Measurements from ENCODE around the gene COL9A3. TPM values are rescaled to one million over a fixed set of nuclear protein-coding genes. Genes with fewer than 3 reads are reported as not detected.

The COL9A3 gene
- total RNA-seq, 1 donor from 2014 or later: 10.5 TPM

DNA sequence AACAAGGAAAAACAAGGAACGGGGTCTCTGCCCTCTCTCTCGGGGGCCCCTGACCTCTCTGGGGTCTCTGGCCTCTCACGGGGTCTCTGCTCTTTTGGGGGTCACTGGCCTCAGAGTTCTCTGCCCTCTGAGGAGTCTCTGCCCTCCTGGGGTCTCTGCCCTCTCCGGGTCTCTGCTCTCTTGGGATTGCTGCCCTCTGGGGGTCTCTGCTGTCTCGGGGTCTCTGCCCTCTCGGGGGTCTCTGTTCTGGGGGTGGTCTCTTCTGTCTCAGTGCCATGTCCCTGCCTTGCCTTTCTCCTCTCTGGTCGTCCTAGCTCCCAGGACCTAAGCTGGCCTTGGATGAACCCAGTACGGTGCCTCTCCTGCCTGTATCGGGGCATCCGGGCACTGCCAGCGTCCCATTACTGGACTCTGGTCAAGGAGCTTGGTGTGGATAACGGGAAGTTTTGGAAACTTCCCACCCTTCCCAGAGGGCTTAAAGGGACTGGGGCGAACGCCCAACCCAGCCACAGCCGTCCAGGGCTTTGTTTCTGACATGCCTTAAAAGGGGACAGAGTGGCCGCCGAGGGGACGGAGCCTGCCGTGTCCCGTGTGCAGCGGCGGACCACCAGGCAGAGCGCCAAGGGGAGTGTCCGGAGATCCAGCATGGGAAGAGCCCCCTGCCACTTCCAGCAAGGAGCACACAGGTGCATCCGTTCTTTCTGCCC lies 45.3 kb upstream of the COL9A3 start:
- no peak for DNase-seq (ENCODE audit: low spot score)
- no peaks in the 10 kb centered on the region for H3K9me3 ChIP-seq (ENCODE audit: low read depth)
- H3K27me3 Mint-ChIP-seq (ENCODE audit: insufficient read depth, low read depth): peaks cover 11% of the 10 kb centered on the region
- H3K4me1 ChIP-seq: peaks cover 9% of the 10 kb centered on the region
- H3K4me2 ChIP-seq: no peak overlapping the region
- H3K4me3 Mint-ChIP-seq: no peak overlapping the region
- no peaks in the 10 kb centered on the region for H3K36me3 Mint-ChIP-seq
- TF ChIP-seq EZH2phosphoT487 (IDR thresholded peaks at IDR 0.05) (no peak), EZH2 (IDR thresholded peaks at IDR 0.05) (no peak)
- TF ChIP-seq, protein P1, sequence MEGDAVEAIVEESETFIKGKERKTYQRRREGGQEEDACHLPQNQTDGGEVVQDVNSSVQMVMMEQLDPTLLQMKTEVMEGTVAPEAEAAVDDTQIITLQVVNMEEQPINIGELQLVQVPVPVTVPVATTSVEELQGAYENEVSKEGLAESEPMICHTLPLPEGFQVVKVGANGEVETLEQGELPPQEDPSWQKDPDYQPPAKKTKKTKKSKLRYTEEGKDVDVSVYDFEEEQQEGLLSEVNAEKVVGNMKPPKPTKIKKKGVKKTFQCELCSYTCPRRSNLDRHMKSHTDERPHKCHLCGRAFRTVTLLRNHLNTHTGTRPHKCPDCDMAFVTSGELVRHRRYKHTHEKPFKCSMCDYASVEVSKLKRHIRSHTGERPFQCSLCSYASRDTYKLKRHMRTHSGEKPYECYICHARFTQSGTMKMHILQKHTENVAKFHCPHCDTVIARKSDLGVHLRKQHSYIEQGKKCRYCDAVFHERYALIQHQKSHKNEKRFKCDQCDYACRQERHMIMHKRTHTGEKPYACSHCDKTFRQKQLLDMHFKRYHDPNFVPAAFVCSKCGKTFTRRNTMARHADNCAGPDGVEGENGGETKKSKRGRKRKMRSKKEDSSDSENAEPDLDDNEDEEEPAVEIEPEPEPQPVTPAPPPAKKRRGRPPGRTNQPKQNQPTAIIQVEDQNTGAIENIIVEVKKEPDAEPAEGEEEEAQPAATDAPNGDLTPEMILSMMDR (IDR thresholded peaks at IDR 0.05): no peak
- no peaks in the 10 kb centered on the region for H4K20me1 ChIP-seq (ENCODE audit: low read depth)
- H3K27ac ChIP-seq: no peak overlapping the region
- H3K9ac ChIP-seq: no peak overlapping the region
- no peaks in the 10 kb centered on the region for H3K36me3 ChIP-seq
- no peaks in the 10 kb centered on the region for H3K27me3 ChIP-seq
- H3K9me3 Mint-ChIP-seq: no peaks in the 10 kb centered on the region
- no peak overlapping the region for H3K4me3 ChIP-seq
- peaks cover 56% of the 10 kb centered on the region for H3K4me1 Mint-ChIP-seq
- peak overlapping the region; percentile 37 for H3K27ac Mint-ChIP-seq
- H3F3A ChIP-seq (ENCODE audit: low read depth): no peaks in the 10 kb centered on the region
- H3K79me2 ChIP-seq (ENCODE audit: low read depth): no peaks in the 10 kb centered on the region
- H2AFZ ChIP-seq (replicated peaks): no peak overlapping the region

DNA sequence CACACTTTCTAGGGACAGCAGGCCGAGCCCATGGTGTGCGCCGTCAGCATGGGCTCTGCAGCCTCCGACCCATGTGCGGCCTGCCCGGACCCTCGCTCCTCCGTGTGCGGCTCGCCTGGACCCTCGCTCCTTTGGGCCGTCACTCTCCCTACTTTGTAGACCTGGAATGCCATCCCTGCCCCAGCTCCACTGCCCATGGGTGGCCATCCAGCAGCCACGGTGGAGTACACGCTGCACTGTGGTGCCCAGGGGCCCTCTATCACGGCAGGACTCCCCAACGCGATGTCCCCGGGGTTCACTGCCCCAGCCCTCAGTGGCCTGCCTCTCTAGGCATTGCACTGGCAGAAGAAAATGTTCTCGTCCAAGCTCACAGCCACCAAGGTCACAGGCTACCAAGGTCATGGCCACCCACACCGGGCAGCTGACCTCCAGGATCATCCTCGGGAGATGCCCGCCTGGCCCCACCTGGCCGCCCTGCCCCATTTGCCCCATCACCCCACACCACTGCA lies 44.7 kb upstream of the COL9A3 start:
- Mint-ChIP-seq H3K27ac (peak overlapping the region; percentile 90), H3K4me3 (no peak overlapping the region), H3K4me1 (peaks cover 56% of the 10 kb centered on the region), H3K27me3 (ENCODE audit: insufficient read depth, low read depth) (peaks cover 11% of the 10 kb centered on the region), H3K9me3 (no peaks in the 10 kb centered on the region), H3K36me3 (no peaks in the 10 kb centered on the region)
- Histone ChIP-seq H3K36me3 (no peaks in the 10 kb centered on the region), H3K79me2 (ENCODE audit: low read depth) (no peaks in the 10 kb centered on the region), H4K20me1 (ENCODE audit: low read depth) (no peaks in the 10 kb centered on the region), H3K4me3 (no peak overlapping the region), H2AFZ (replicated peaks) (no peak overlapping the region), H3F3A (ENCODE audit: low read depth) (no peaks in the 10 kb centered on the region), H3K9ac (no peak overlapping the region), H3K9me3 (ENCODE audit: low read depth) (no peaks in the 10 kb centered on the region), H3K4me2 (no peak overlapping the region), H3K27ac (no peak overlapping the region), H3K4me1 (peaks cover 9% of the 10 kb centered on the region), H3K27me3 (no peaks in the 10 kb centered on the region)
- DNase-seq (ENCODE audit: low spot score): no peak
- no peak for TF ChIP-seq EZH2 (IDR thresholded peaks at IDR 0.05)
- TF ChIP-seq EZH2phosphoT487 (IDR thresholded peaks at IDR 0.05): no peak
- TF ChIP-seq, protein P1 (IDR thresholded peaks at IDR 0.05): no peak

DNA sequence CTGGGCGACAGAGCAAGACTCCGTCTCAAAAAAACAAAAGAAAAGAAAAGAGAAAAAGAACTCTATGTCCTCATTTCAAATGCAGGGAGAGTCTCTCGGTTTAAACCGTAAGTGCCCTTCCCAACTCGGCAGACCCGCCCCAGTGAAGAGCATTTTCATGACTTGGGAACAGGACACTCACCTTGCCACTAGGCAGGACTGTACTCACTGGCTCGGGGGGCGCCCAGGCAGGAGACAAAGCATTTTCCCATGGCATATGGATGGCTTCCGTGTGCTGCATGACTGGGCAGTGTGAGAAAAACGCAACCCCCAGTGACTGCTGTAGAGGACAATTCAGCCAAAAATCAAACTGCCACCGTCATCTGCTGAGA lies 44.2 kb upstream of the COL9A3 start:
- Mint-ChIP-seq H3K36me3 (no peaks in the 10 kb centered on the region), H3K27ac (peak overlapping the region; percentile 90), H3K9me3 (no peaks in the 10 kb centered on the region), H3K4me3 (no peak overlapping the region), H3K4me1 (peaks cover 58% of the 10 kb centered on the region), H3K27me3 (ENCODE audit: insufficient read depth, low read depth) (peaks cover 11% of the 10 kb centered on the region)
- no peak overlapping the region for H3K27ac ChIP-seq
- DNase-seq (ENCODE audit: low spot score): no peak
- no peaks in the 10 kb centered on the region for H3K27me3 ChIP-seq
- no peak for TF ChIP-seq EZH2 (IDR thresholded peaks at IDR 0.05)
- TF ChIP-seq, protein P1 (IDR thresholded peaks at IDR 0.05): no peak
- TF ChIP-seq EZH2phosphoT487 (IDR thresholded peaks at IDR 0.05): no peak
- no peaks in the 10 kb centered on the region for H4K20me1 ChIP-seq (ENCODE audit: low read depth)
- H3K4me2 ChIP-seq: no peak overlapping the region
- H3K4me3 ChIP-seq: no peak overlapping the region
- H3K79me2 ChIP-seq (ENCODE audit: low read depth): no peaks in the 10 kb centered on the region
- H2AFZ ChIP-seq (replicated peaks): no peak overlapping the region
- no peaks in the 10 kb centered on the region for H3K9me3 ChIP-seq (ENCODE audit: low read depth)
- no peaks in the 10 kb centered on the region for H3F3A ChIP-seq (ENCODE audit: low read depth)
- H3K4me1 ChIP-seq: peaks cover 9% of the 10 kb centered on the region
- no peaks in the 10 kb centered on the region for H3K36me3 ChIP-seq
- no peak overlapping the region for H3K9ac ChIP-seq

Measured in neural progenitor cell (in vitro differentiated cells).